ENCODE data around the gene PAK3.

Gene PAK3

DNA sequence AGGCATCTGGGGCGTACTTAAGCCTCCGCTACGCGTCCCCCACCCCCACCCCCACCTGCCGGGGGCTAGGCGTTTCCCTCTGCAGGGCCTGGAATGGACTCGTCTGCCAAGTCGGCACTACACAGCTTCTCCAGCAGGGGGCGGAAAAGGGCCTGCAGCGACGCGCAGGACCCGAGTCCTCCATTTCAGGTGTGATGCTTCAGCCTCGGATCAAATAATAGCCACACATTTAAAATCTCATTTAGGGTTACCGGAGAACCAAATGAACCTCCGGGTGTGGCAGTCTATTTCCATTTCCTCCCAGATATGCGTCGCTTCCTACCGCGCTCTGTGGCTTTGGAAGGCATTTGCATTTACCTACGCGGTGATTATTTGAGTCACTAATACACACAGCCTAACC is 2.9 kb downstream of the PAK3 start:
- Histone ChIP-seq H3K4me2 (ENCODE audit: low read length, poor library complexity, severe bottlenecking) (no peak overlapping the region), H3K14ac (ENCODE audit: low read length in 2 of 2) (no peak overlapping the region), H3K4me1 (ENCODE audit: control insufficient read depth, insufficient read depth, low read depth, low read length) (no peaks in the 10 kb centered on the region), H3K4me3 (ENCODE audit: insufficient read depth in 1 of 2, low read depth in 1 of 2, low read length in 2 of 2) (no peak overlapping the region), H3K18ac (ENCODE audit: low read depth in 1 of 2, low read length in 2 of 2) (no peak overlapping the region), H2BK5ac (ENCODE audit: low read depth, low read length, poor library complexity, severe bottlenecking) (no peak overlapping the region), H2AK5ac (ENCODE audit: low read length, severe bottlenecking) (no peak overlapping the region), H2BK15ac (ENCODE audit: low read depth, poor library complexity, severe bottlenecking) (no peak overlapping the region), H2BK120ac (ENCODE audit: low read depth, low read length) (no peak overlapping the region), H3K79me1 (replicated peaks; ENCODE audit: low read length, poor library complexity, severe bottlenecking) (no peaks in the 10 kb centered on the region), H2AFZ (ENCODE audit: low read depth, low read length) (no peak overlapping the region), H3K9ac (ENCODE audit: low read length) (no peak overlapping the region), H4K91ac (ENCODE audit: low read length) (no peak overlapping the region), H3K4ac (ENCODE audit: low read depth in 1 of 2, low read length in 2 of 2) (no peak overlapping the region), H3K9me3 (ENCODE audit: control insufficient read depth, low read length) (no peaks in the 10 kb centered on the region), H3K27me3 (ENCODE audit: control insufficient read depth in 1 of 2, insufficient read depth in 1 of 2, low read length in 2 of 2) (peaks cover 0 to 67% of the 10 kb centered on the region in 2 experiments), H3K36me3 (ENCODE audit: control insufficient read depth in 1 of 2, insufficient read depth in 2 of 2, low read depth in 1 of 2, low read length in 2 of 2) (peaks cover 0 to 8% of the 10 kb centered on the region in 2 experiments), H2BK12ac (ENCODE audit: low read length in 2 of 2) (no peak overlapping the region), H3K27ac (ENCODE audit: low read length, poor library complexity, severe bottlenecking) (no peak overlapping the region), H3K23ac (ENCODE audit: low read length in 2 of 2) (no peak overlapping the region), H4K8ac (ENCODE audit: low read length) (no peak overlapping the region)
- WGBS = 25% methylated on average over 22 of the region's 22 CpGs
- DNase-seq = no peak

DNA sequence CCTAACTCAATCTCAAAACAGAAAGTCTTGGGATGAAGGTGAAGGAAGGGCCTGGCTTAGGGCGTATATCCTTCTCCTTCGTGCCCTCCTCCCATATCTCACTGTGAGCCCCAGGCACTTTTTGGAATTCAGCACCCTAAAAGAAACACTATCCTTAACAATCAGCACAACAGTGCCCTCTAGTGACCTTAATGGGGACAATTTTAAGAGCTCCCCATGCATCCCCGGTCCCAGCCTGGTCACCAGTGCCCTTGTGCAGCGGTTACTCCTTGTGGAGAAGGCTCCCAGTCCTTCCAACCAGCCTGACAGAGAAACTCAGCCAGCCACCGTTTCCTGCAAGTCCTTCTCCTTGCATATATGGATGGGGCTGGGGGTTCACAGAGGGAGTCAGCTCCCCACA is 4.2 kb downstream of the PAK3 start:
- Histone ChIP-seq H2BK120ac (ENCODE audit: low read depth, low read length) (no peak overlapping the region), H3K4ac (ENCODE audit: low read depth in 1 of 2, low read length in 2 of 2) (no peak overlapping the region), H3K9ac (ENCODE audit: low read length) (no peak overlapping the region), H3K27ac (ENCODE audit: low read length, poor library complexity, severe bottlenecking) (no peak overlapping the region), H3K18ac (ENCODE audit: low read depth in 1 of 2, low read length in 2 of 2) (no peak overlapping the region), H2AFZ (ENCODE audit: low read depth, low read length) (no peak overlapping the region), H3K23ac (ENCODE audit: low read length in 2 of 2) (no peak overlapping the region), H4K8ac (ENCODE audit: low read length) (no peak overlapping the region), H2BK12ac (ENCODE audit: low read length in 2 of 2) (no peak overlapping the region), H2BK15ac (ENCODE audit: low read depth, poor library complexity, severe bottlenecking) (no peak overlapping the region), H2AK5ac (ENCODE audit: low read length, severe bottlenecking) (no peak overlapping the region), H3K9me3 (ENCODE audit: control insufficient read depth, low read length) (no peaks in the 10 kb centered on the region), H3K4me3 (ENCODE audit: insufficient read depth in 1 of 2, low read depth in 1 of 2, low read length in 2 of 2) (no peak overlapping the region), H3K4me2 (ENCODE audit: low read length, poor library complexity, severe bottlenecking) (no peak overlapping the region), H3K36me3 (ENCODE audit: control insufficient read depth in 1 of 2, insufficient read depth in 2 of 2, low read depth in 1 of 2, low read length in 2 of 2) (peaks cover 0 to 8% of the 10 kb centered on the region in 2 experiments), H3K4me1 (ENCODE audit: control insufficient read depth, insufficient read depth, low read depth, low read length) (no peaks in the 10 kb centered on the region), H4K91ac (ENCODE audit: low read length) (no peak overlapping the region), H3K14ac (ENCODE audit: low read length in 2 of 2) (no peak overlapping the region), H3K27me3 (ENCODE audit: control insufficient read depth in 1 of 2, insufficient read depth in 1 of 2, low read length in 2 of 2) (peaks cover 0 to 65% of the 10 kb centered on the region in 2 experiments), H2BK5ac (ENCODE audit: low read depth, low read length, poor library complexity, severe bottlenecking) (no peak overlapping the region), H3K79me1 (replicated peaks; ENCODE audit: low read length, poor library complexity, severe bottlenecking) (no peaks in the 10 kb centered on the region)
- DNase-seq = peak; percentile 19
- whole genome bisulfite sequencing = 17% methylated on average over 3 of the region's 5 CpGs

DNA sequence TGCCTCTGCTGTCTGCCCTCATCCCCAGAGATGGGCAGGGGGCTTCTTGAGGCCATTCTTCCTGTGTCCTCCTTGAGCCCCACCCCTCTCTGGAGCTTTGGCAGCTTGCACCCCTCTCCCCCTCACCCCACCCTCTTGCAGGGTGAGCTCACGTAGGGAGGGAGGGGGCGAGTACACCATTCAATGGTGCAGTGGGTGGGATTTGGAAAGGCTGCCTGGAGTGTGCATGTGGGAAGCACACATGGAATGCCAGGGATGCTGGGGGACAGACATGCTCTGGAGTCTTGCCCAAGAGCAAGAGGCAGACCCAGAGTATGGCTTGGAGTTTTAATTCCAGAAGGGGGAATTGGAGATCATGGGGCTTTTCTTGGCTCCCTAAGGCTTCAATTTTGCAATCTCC is 5.6 kb downstream of the PAK3 start:
- H2BK15ac ChIP-seq (ENCODE audit: low read depth, poor library complexity, severe bottlenecking) = no peak overlapping the region

DNA sequence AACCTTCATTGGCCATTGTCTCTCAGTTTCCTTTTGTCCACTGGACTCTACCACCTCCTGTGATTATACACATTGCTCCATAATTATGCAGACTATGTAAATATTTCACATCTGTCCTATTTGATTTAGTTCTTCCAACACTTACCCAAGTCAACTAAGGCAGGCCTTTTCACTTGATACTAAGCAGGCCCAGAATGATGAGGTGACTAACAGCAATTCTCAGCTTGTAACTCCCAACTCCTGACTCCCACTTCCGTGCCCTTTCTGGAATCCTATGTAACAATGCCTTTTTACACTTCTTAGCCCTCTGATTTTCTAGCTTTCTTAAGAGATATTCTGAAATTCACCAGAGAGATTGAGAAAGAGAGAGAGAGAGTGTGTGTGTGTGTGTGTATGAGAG is 6.6 kb downstream of the PAK3 start:
- Histone ChIP-seq H3K27ac (ENCODE audit: low read length, poor library complexity, severe bottlenecking) (no peak overlapping the region), H3K4me1 (ENCODE audit: control insufficient read depth, insufficient read depth, low read depth, low read length) (no peaks in the 10 kb centered on the region), H2BK12ac (ENCODE audit: low read length in 2 of 2) (no peak overlapping the region), H3K36me3 (ENCODE audit: control insufficient read depth in 1 of 2, insufficient read depth in 2 of 2, low read depth in 1 of 2, low read length in 2 of 2) (peaks cover 0 to 11% of the 10 kb centered on the region in 2 experiments), H2AK5ac (ENCODE audit: low read length, severe bottlenecking) (no peak overlapping the region), H3K27me3 (ENCODE audit: control insufficient read depth in 1 of 2, insufficient read depth in 1 of 2, low read length in 2 of 2) (peaks cover 0 to 54% of the 10 kb centered on the region in 2 experiments), H3K18ac (ENCODE audit: low read depth in 1 of 2, low read length in 2 of 2) (no peak overlapping the region), H2BK15ac (ENCODE audit: low read depth, poor library complexity, severe bottlenecking) (no peak overlapping the region), H3K4me2 (ENCODE audit: low read length, poor library complexity, severe bottlenecking) (no peak overlapping the region), H3K9me3 (ENCODE audit: control insufficient read depth, low read length) (no peaks in the 10 kb centered on the region), H2AFZ (ENCODE audit: low read depth, low read length) (no peak overlapping the region), H4K91ac (ENCODE audit: low read length) (no peak overlapping the region), H3K9ac (ENCODE audit: low read length) (no peak overlapping the region), H3K79me1 (replicated peaks; ENCODE audit: low read length, poor library complexity, severe bottlenecking) (no peaks in the 10 kb centered on the region), H2BK120ac (ENCODE audit: low read depth, low read length) (no peak overlapping the region), H3K23ac (ENCODE audit: low read length in 2 of 2) (no peak overlapping the region), H2BK5ac (ENCODE audit: low read depth, low read length, poor library complexity, severe bottlenecking) (no peak overlapping the region), H3K14ac (ENCODE audit: low read length in 2 of 2) (no peak overlapping the region), H3K4me3 (ENCODE audit: insufficient read depth in 1 of 2, low read depth in 1 of 2, low read length in 2 of 2) (no peak overlapping the region), H3K4ac (ENCODE audit: low read depth in 1 of 2, low read length in 2 of 2) (no peak overlapping the region), H4K8ac (ENCODE audit: low read length) (no peak overlapping the region)
- no CpG with 5 or more reads among the region's 1 CpG for WGBS
- DNase-seq = no peak

More for the DNA sequence above, 5.6 kb downstream of the PAK3 start:
- no peak overlapping the region for H4K8ac ChIP-seq (ENCODE audit: low read length)
- no peak overlapping the region for H3K27ac ChIP-seq (ENCODE audit: low read length, poor library complexity, severe bottlenecking)
- H3K23ac ChIP-seq (ENCODE audit: low read length in 2 of 2) = no peak overlapping the region
- peaks cover 0 to 11% of the 10 kb centered on the region in 2 experiments for H3K36me3 ChIP-seq (ENCODE audit: control insufficient read depth in 1 of 2, insufficient read depth in 2 of 2, low read depth in 1 of 2, low read length in 2 of 2)
- DNase-seq = no peak
- no peak overlapping the region for H2AFZ ChIP-seq (ENCODE audit: low read depth, low read length)
- no peaks in the 10 kb centered on the region for H3K9me3 ChIP-seq (ENCODE audit: control insufficient read depth, low read length)
- no peak overlapping the region for H3K4me2 ChIP-seq (ENCODE audit: low read length, poor library complexity, severe bottlenecking)
- no peak overlapping the region for H4K91ac ChIP-seq (ENCODE audit: low read length)
- no peak overlapping the region for H3K14ac ChIP-seq (ENCODE audit: low read length in 2 of 2)
- no peaks in the 10 kb centered on the region for H3K79me1 ChIP-seq (replicated peaks; ENCODE audit: low read length, poor library complexity, severe bottlenecking)
- H2BK5ac ChIP-seq (ENCODE audit: low read depth, low read length, poor library complexity, severe bottlenecking) = no peak overlapping the region
- H3K4ac ChIP-seq (ENCODE audit: low read depth in 1 of 2, low read length in 2 of 2) = no peak overlapping the region
- no peak overlapping the region for H3K4me3 ChIP-seq (ENCODE audit: insufficient read depth in 1 of 2, low read depth in 1 of 2, low read length in 2 of 2)
- no peak overlapping the region for H3K9ac ChIP-seq (ENCODE audit: low read length)
- no peaks in the 10 kb centered on the region for H3K4me1 ChIP-seq (ENCODE audit: control insufficient read depth, insufficient read depth, low read depth, low read length)
- no peak overlapping the region for H3K18ac ChIP-seq (ENCODE audit: low read depth in 1 of 2, low read length in 2 of 2)
- no peak overlapping the region for H2AK5ac ChIP-seq (ENCODE audit: low read length, severe bottlenecking)
- H3K27me3 ChIP-seq (ENCODE audit: control insufficient read depth in 1 of 2, insufficient read depth in 1 of 2, low read length in 2 of 2) = peaks cover 0 to 58% of the 10 kb centered on the region in 2 experiments
- no CpG with 5 or more reads among the region's 2 CpGs for WGBS
- H2BK12ac ChIP-seq (ENCODE audit: low read length in 2 of 2) = no peak overlapping the region
- H2BK120ac ChIP-seq (ENCODE audit: low read depth, low read length) = no peak overlapping the region
